H1 (cell line): ENCODE results near the gene ESRRB. TPM values are rescaled to one million over a fixed set of nuclear protein-coding genes. Genes with fewer than 3 reads are reported as not detected.

Experiments
- CTCF ChIP-seq, 3 experiments: IDR thresholded peaks; 1 replicate in 2 of 3; 2 replicates in 1 of 3; pipeline versions ENCODE4 v1.5.1 to v1.6.1; 2011; ENCODE audit warnings: low read length in 3 of 3, mild to moderate bottlenecking in 3 of 3, inconsistent platforms in 2 of 3, low read depth in 1 of 3, moderate library complexity in 1 of 3; ENCODE audit not compliant: insufficient read depth in 1 of 3; ENCODE audit errors: control extremely low read depth in 1 of 3
- EP300 ChIP-seq, 2 experiments: IDR thresholded peaks; 1 replicate in 1 of 2; 2 replicates in 1 of 2; pipeline ENCODE4 v1.6.1; 2011 to 2012; ENCODE audit warnings: low read depth in 2 of 2, low read length in 2 of 2, mild to moderate bottlenecking in 2 of 2, borderline replicate concordance in 1 of 2, inconsistent platforms in 1 of 2, moderate library complexity in 1 of 2
- GTF2F1 ChIP-seq: IDR thresholded peaks from 2 replicates; pipeline ENCODE4 v1.6.1; 2012; ENCODE audit warnings: low read depth, low read length, improper control_type of control experiment, borderline replicate concordance
- NRF1 ChIP-seq: IDR thresholded peaks from 2 replicates; pipeline ENCODE4 v1.6.1; 2011; ENCODE audit warnings: mild to moderate bottlenecking, low read depth, low read length, improper control_type of control experiment
- POLR2A ChIP-seq, 2 experiments: IDR thresholded peaks; 1 replicate in 1 of 2; 2 replicates in 1 of 2; pipeline ENCODE4 v1.6.1; 2011; ENCODE audit warnings: low read depth in 2 of 2, low read length in 2 of 2, mild to moderate bottlenecking in 2 of 2; ENCODE audit errors: control extremely low read depth in 1 of 2
- RAD21 ChIP-seq, 2 experiments: IDR thresholded peaks in 1 of 2; conservative IDR thresholded peaks in 1 of 2; 2 replicates each; pipeline ENCODE4 v1.6.1; 2011; ENCODE audit warnings: low read depth in 2 of 2, low read length in 2 of 2, improper control_type of control experiment in 1 of 2, inconsistent platforms in 1 of 2, mild to moderate bottlenecking in 1 of 2, moderate library complexity in 1 of 2
- RFX5 ChIP-seq: IDR thresholded peaks from 2 replicates; pipeline ENCODE4 v1.6.1; 2011; ENCODE audit warnings: low read depth, low read length, improper control_type of control experiment, borderline replicate concordance
- polyA plus RNA-seq, 7 experiments: library from polyadenylated mRNA; depleted of rRNA in 3 of 7; stranded (reverse) in 5 of 7; unstranded in 2 of 7; fragments of >200 nt in 5 of 7; fragments of 200-250 nt in 2 of 7; gene quantifications; 1 replicate in 5 of 7; 2 replicates in 1 of 7; 4 replicates in 1 of 7; pipeline versions ENCODE4 v1.2.1 to v1.2.3, GENCODE V29; 2011 to 2013; ENCODE audit warnings: missing spikeins in 2 of 7, mixed read lengths in 2 of 7
- total RNA-seq: library from RNA; stranded (reverse); fragmentation: NEBNext Ultra II Directional; extraction: Animal tissue kit (Norgen Biotek cat#: 25700); gene quantifications from 2 replicates; pipeline ENCODE4 v1.2.1, GENCODE V29; 2021

The ESRRB gene
- total and polyA plus RNA-seq, 2 of the 8 experiments (the other 6 are each of a cell fraction or from before 2014, with no cell fraction given) = 0.29 to 0.45 TPM

DNA sequence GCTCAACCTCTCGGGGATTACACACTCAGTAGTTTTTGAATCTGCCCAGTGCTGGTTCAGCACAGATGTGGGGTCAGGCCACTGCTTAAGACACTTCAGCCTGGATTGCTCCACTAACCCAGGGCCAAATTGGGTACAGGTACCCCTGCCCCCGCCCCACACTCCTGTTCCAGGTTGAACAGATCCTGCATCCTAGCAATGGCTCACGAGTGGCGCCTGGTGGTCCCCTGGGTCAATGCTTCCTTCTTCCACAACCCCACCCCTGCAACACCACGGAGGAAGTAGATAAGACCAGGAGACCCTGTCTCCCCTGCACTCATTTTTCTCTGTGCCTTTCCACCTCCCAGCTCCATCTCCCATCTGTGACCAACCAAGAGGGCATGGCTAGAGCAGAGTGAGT is 108.4 kb downstream of the ESRRB start (continued):
- peak; percentile 29 to 40 (median 37); a peak in 3 of 4 replicates for TF ChIP-seq CTCF (IDR thresholded peaks at IDR 0.05; ENCODE audit: control extremely low read depth in 1 of 3, insufficient read depth in 1 of 3, low read depth in 1 of 3, low read length in 3 of 3)
- peak; percentile 51 to 63 for TF ChIP-seq RAD21 (IDR thresholded peaks at IDR 0.05 in 1 of 2, conservative IDR thresholded peaks at IDR 0.05 in 1 of 2; ENCODE audit: low read depth in 2 of 2, low read length in 2 of 2)
- TF ChIP-seq NRF1 = no peak
- no peak for TF ChIP-seq POLR2A (IDR thresholded peaks at IDR 0.05; ENCODE audit: control extremely low read depth in 1 of 2, low read depth in 2 of 2, low read length in 2 of 2)
- no peak for TF ChIP-seq GTF2F1
- no peak for TF ChIP-seq EP300 (IDR thresholded peaks at IDR 0.05; ENCODE audit: borderline replicate concordance in 1 of 2, low read depth in 2 of 2, low read length in 2 of 2)
- TF ChIP-seq RFX5 = no peak
